ENCODE results near the gene RGMA. TPM values are rescaled to one million over a fixed set of nuclear protein-coding genes. Genes with fewer than 3 reads are reported as not detected.

The RGMA gene
- total RNA-seq, 1 experiment from 2014 or later, result 1.3 TPM

GRCh38 chr15:93060336-93061248 lies 28.4 kb downstream of the RGMA start:
- ATAC-seq, result no peak
- no peaks in the 10 kb centered on the region for H3K9me3 ChIP-seq (ENCODE audit: low read length)

GRCh38 chr15:93059442-93059841 lies 29.6 kb downstream of the RGMA start:
- Histone ChIP-seq H3K9me3 (ENCODE audit: low read length) (no peaks in the 10 kb centered on the region), H3K27ac (ENCODE audit: low read length) (no peak overlapping the region), H2AFZ (ENCODE audit: low read length) (no peak overlapping the region), H3K27me3 (ENCODE audit: low read length) (no peaks in the 10 kb centered on the region), H3K9ac (ENCODE audit: low read length) (no peak overlapping the region), H4K20me1 (ENCODE audit: low read length) (no peaks in the 10 kb centered on the region), H3K36me3 (ENCODE audit: low read depth, low read length) (no peaks in the 10 kb centered on the region), H3K4me1 (ENCODE audit: insufficient read depth, low read length) (peaks cover 25% of the 10 kb centered on the region), H3K4me3 (ENCODE audit: low read length) (no peak overlapping the region), H3F3A (ENCODE audit: low read length, unreplicated experiment) (no peaks in the 10 kb centered on the region), H3K4me2 (ENCODE audit: low read length) (no peak overlapping the region), H3K79me2 (ENCODE audit: low read length) (no peaks in the 10 kb centered on the region), H3K9me2 (replicated peaks; ENCODE audit: low read length) (no peaks in the 10 kb centered on the region)
- BruUV-seq (replicated peaks), result no TSS peak
- no peak for DNase-seq
- CTCF ChIA-PET, result no interaction called here
- no peak for TF ChIP-seq EZH2phosphoT487 (IDR thresholded peaks at IDR 0.05; ENCODE audit: borderline replicate concordance, low read length)
- no peak for TF ChIP-seq EZH2 (IDR thresholded peaks at IDR 0.05; ENCODE audit: low read length, unreplicated experiment)
- TF ChIP-seq CTCF (conservative IDR thresholded peaks at IDR 0.05; ENCODE audit: low read depth, low read length), result no peak
- ATAC-seq, result no peak
- intact Hi-C loops (cut with micrococcal nuclease), result no loop called here
- POLR2A ChIA-PET (ENCODE audit: unreplicated experiment), result no interaction called here

More at GRCh38 chr15:93060336-93061248, 28.4 kb downstream of the RGMA start:
- Histone ChIP-seq H3K9ac (ENCODE audit: low read length) (no peak overlapping the region), H4K20me1 (ENCODE audit: low read length) (no peaks in the 10 kb centered on the region), H3K36me3 (ENCODE audit: low read depth, low read length) (no peaks in the 10 kb centered on the region), H3K4me1 (ENCODE audit: insufficient read depth, low read length) (peaks cover 26% of the 10 kb centered on the region), H3K27me3 (ENCODE audit: low read length) (no peaks in the 10 kb centered on the region), H3K9me2 (replicated peaks; ENCODE audit: low read length) (no peaks in the 10 kb centered on the region), H3F3A (ENCODE audit: low read length, unreplicated experiment) (no peaks in the 10 kb centered on the region), H3K4me3 (ENCODE audit: low read length) (no peak overlapping the region), H3K27ac (ENCODE audit: low read length) (no peak overlapping the region), H3K4me2 (ENCODE audit: low read length) (no peak overlapping the region), H2AFZ (ENCODE audit: low read length) (no peak overlapping the region), H3K79me2 (ENCODE audit: low read length) (no peaks in the 10 kb centered on the region)
- TF ChIP-seq EZH2phosphoT487 (IDR thresholded peaks at IDR 0.05; ENCODE audit: borderline replicate concordance, low read length), result no peak
- TF ChIP-seq CTCF (conservative IDR thresholded peaks at IDR 0.05; ENCODE audit: low read depth, low read length), result no peak
- no peak for TF ChIP-seq EZH2 (IDR thresholded peaks at IDR 0.05; ENCODE audit: low read length, unreplicated experiment)
- CTCF ChIA-PET, result no interaction called here
- DNase-seq, result no peak
- intact Hi-C loops (cut with micrococcal nuclease), result no loop called here
- BruUV-seq (replicated peaks), result no TSS peak
- POLR2A ChIA-PET (ENCODE audit: unreplicated experiment), result no interaction called here

- TF ChIP-seq EZH2 (IDR thresholded peaks at IDR 0.05; ENCODE audit: low read length, unreplicated experiment) (no peak), CTCF (conservative IDR thresholded peaks at IDR 0.05; ENCODE audit: low read depth, low read length) (no peak), EZH2phosphoT487 (IDR thresholded peaks at IDR 0.05; ENCODE audit: borderline replicate concordance, low read length) (no peak)
- ATAC-seq (no peak), DNase-seq (no peak)
- H3F3A ChIP-seq (ENCODE audit: low read length, unreplicated experiment), result no peaks in the 10 kb centered on the region
- H3K9ac ChIP-seq (ENCODE audit: low read length), result no peak overlapping the region
- intact Hi-C loops (cut with micrococcal nuclease), result no loop called here
- H3K27me3 ChIP-seq (ENCODE audit: low read length), result no peaks in the 10 kb centered on the region
- H3K27ac ChIP-seq (ENCODE audit: low read length), result no peak overlapping the region
- no peak overlapping the region for H3K4me2 ChIP-seq (ENCODE audit: low read length)
- no peaks in the 10 kb centered on the region for H3K9me3 ChIP-seq (ENCODE audit: low read length)
- CTCF ChIA-PET, result no interaction called here
- H3K79me2 ChIP-seq (ENCODE audit: low read length), result no peaks in the 10 kb centered on the region
- no peaks in the 10 kb centered on the region for H3K9me2 ChIP-seq (replicated peaks; ENCODE audit: low read length)
- no peaks in the 10 kb centered on the region for H3K36me3 ChIP-seq (ENCODE audit: low read depth, low read length)
- peaks cover 21% of the 10 kb centered on the region for H3K4me1 ChIP-seq (ENCODE audit: insufficient read depth, low read length)
- H3K4me3 ChIP-seq (ENCODE audit: low read length), result no peak overlapping the region
- POLR2A ChIA-PET (ENCODE audit: unreplicated experiment), result no interaction called here
- no TSS peak for BruUV-seq (replicated peaks)
- H4K20me1 ChIP-seq (ENCODE audit: low read length), result no peaks in the 10 kb centered on the region
- no peak overlapping the region for H2AFZ ChIP-seq (ENCODE audit: low read length)
These were observed 30.0 kb downstream of the RGMA start for GRCh38 chr15:93058904-93059427.

All from PC-3 (cell line).